Tibial nerve (tissue), 4 donors: ENCODE measurements around the gene GCK. TPM values are rescaled to one million over a fixed set of nuclear protein-coding genes. Genes with fewer than 3 reads are reported as not detected.

Source experiments
- DNase-seq, 2 donors: peaks; one replicate each; pipeline ENCODE4 v3.0.0-alpha.2; 2019; ENCODE audit warnings: low spot score in 2 of 2
- H3K27ac ChIP-seq, 4 donors: fragments of 200-600 bp; sonication (generic) in 3 of 4; one replicate each; pipeline ENCODE4 v1.5.1; 2017 to 2019; ENCODE audit warnings: mild to moderate bottlenecking in 1 of 4
- H3K27me3 ChIP-seq, 2 donors: fragments of 200-600 bp; sonication (generic) in 1 of 2; one replicate each; pipeline versions ENCODE4 v1.5.1 to v1.6.0; 2017 to 2019
- H3K36me3 ChIP-seq, 3 donors: fragments of 200-600 bp; sonication (generic); one replicate each; pipeline ENCODE4 v1.5.1; 2018 to 2019
- H3K4me1 ChIP-seq, 4 donors: fragments of 200-600 bp; sonication (generic) in 3 of 4; one replicate each; pipeline ENCODE4 v1.5.1; 2017 to 2019
- H3K4me3 ChIP-seq, 4 donors: fragments of 200-600 bp; sonication (generic) in 3 of 4; one replicate each; pipeline ENCODE4 v1.5.1; 2017 to 2019; ENCODE audit warnings: mild to moderate bottlenecking in 1 of 4, moderate library complexity in 1 of 4
- H3K9me3 ChIP-seq, 4 donors: fragments of 200-600 bp; sonication (generic) in 3 of 4; one replicate each; pipeline ENCODE4 v1.5.1; 2017 to 2019
- EP300 ChIP-seq, 2 donors: sonication (generic); formaldehyde crosslinking; IDR thresholded peaks; one replicate each; pipeline ENCODE4 v1.6.1; 2017; ENCODE audit warnings: antibody characterized with exemption in 2 of 2, mild to moderate bottlenecking in 1 of 2
- POLR2A ChIP-seq, 2 donors: fragments of 450-650 bp; IDR thresholded peaks; one replicate each; pipeline ENCODE4 v1.6.1; 2017; ENCODE audit warnings: antibody characterized with exemption in 2 of 2, mild to moderate bottlenecking in 2 of 2, moderate library complexity in 2 of 2
- WGBS, 2 donors: methylation state at CpG; one replicate each; pipeline ENCODE4 v1.1.5; 2018; 5-methylcytosine and 5-hydroxymethylcytosine counted together
- total RNA-seq, 4 donors: library from RNA; depleted of rRNA; stranded (reverse); fragments of >200 nt; gene quantifications; one replicate each; pipeline ENCODE4 v1.1.0, GENCODE V29; 2016
- TF ChIP-seq, protein P1 (sequence below), 5 experiments: fragments of 200-600 bp in 3 of 5; fragments of 450-650 bp in 2 of 5; sonication (generic) in 3 of 5; IDR thresholded peaks; one replicate each; pipeline ENCODE4 v1.5.1; 2016 to 2019; ENCODE audit warnings: antibody characterized with exemption in 5 of 5, mild to moderate bottlenecking in 3 of 5, moderate library complexity in 2 of 5

GCK gene
- total RNA-seq, 4 donors from 2014 or later = 2.3 to 3.0 (median 2.4) TPM; not detected in 1

DNA sequence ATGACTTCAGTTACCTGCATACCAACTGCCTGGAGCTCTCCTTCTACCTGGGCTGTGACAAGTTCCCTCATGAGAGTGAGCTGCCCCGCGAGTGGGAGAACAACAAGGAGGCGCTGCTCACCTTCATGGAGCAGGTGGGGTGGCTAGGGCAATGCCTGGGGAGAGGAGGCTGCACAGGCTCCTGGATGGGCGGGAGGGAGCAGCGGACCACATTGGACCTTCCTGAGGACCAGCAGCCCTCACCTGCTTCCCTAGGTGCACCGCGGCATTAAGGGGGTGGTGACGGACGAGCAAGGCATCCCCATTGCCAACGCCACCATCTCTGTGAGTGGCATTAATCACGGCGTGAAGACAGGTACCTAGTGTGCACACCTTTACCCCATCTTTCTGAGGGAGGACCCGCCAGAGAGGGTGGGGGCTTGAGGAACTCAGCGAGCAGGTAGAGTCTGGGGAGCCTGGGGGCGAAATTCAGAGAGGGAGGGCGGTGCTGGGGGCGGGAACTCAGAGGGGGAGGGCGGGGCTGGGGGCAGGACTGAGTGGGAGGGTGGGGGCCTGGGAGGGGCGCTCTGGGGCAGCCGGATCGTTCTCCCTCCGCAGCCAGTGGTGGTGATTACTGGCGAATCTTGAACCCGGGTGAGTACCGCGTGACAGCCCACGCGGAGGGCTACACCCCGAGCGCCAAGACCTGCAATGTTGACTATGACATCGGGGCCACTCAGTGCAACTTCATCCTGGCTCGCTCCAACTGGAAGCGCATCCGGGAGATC is 76.1 kb downstream of the GCK start:
- 76 to 86% methylated on average over 29 to 34 of the region's 34 CpGs for WGBS, 2 donors
- DNase-seq = no peak
- TF ChIP-seq, protein P1, sequence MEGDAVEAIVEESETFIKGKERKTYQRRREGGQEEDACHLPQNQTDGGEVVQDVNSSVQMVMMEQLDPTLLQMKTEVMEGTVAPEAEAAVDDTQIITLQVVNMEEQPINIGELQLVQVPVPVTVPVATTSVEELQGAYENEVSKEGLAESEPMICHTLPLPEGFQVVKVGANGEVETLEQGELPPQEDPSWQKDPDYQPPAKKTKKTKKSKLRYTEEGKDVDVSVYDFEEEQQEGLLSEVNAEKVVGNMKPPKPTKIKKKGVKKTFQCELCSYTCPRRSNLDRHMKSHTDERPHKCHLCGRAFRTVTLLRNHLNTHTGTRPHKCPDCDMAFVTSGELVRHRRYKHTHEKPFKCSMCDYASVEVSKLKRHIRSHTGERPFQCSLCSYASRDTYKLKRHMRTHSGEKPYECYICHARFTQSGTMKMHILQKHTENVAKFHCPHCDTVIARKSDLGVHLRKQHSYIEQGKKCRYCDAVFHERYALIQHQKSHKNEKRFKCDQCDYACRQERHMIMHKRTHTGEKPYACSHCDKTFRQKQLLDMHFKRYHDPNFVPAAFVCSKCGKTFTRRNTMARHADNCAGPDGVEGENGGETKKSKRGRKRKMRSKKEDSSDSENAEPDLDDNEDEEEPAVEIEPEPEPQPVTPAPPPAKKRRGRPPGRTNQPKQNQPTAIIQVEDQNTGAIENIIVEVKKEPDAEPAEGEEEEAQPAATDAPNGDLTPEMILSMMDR (IDR thresholded peaks at IDR 0.05) = no peak
- TF ChIP-seq EP300 (IDR thresholded peaks at IDR 0.05) (no peak), POLR2A (IDR thresholded peaks at IDR 0.05) (no peak)
- Histone ChIP-seq H3K4me1 (peaks cover 0 to 2% (median 0%) of the 10 kb centered on the region in 4 donors), H3K27ac (no peak overlapping the region), H3K27me3 (no peaks in the 10 kb centered on the region), H3K36me3 (peaks cover 0 to 100% (median 0%) of the 10 kb centered on the region in 3 donors), H3K4me3 (no peak overlapping the region), H3K9me3 (no peaks in the 10 kb centered on the region)

DNA sequence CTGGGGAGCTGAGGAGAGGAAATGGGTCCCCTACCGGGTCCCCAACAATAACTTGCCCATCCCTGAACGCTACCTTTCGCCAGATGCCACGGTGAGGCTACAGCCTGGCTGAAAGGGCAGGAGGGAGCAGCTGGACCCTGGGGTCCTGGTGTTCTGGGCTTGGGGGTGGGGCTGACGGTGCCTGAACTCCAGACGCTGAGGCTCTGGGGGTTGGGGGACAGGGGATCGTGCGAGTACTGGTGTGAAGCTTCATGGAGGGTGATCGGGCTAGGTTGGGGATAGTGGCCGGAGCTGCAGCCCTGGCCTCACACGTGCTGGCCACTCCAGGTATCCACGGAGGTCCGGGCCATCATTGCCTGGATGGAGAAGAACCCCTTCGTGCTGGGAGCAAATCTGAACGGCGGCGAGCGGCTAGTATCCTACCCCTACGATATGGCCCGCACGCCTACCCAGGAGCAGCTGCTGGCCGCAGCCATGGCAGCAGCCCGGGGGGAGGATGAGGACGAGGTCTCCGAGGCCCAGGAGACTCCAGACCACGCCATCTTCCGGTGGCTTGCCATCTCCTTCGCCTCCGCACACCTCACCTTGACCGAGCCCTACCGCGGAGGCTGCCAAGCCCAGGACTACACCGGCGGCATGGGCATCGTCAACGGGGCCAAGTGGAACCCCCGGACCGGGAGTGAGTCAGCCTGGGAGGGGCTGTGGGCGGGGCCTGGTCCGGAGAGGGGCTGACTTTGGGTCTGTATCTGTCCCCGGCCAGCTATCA is 76.8 kb downstream of the GCK start:
- no peak overlapping the region for H3K4me3 ChIP-seq
- no peaks in the 10 kb centered on the region for H3K9me3 ChIP-seq
- H3K27me3 ChIP-seq = no peaks in the 10 kb centered on the region
- no peak for DNase-seq
- TF ChIP-seq, protein P1 (IDR thresholded peaks at IDR 0.05) = no peak
- TF ChIP-seq EP300 (IDR thresholded peaks at IDR 0.05) = no peak
- TF ChIP-seq POLR2A (IDR thresholded peaks at IDR 0.05) = no peak
- H3K27ac ChIP-seq = no peak overlapping the region
- peaks cover 0 to 100% (median 0%) of the 10 kb centered on the region in 3 donors for H3K36me3 ChIP-seq
- peaks cover 0 to 5% (median 0%) of the 10 kb centered on the region in 4 donors for H3K4me1 ChIP-seq
- 61 to 69% methylated on average over 19 to 40 of the region's 41 CpGs for WGBS, 2 donors

DNA sequence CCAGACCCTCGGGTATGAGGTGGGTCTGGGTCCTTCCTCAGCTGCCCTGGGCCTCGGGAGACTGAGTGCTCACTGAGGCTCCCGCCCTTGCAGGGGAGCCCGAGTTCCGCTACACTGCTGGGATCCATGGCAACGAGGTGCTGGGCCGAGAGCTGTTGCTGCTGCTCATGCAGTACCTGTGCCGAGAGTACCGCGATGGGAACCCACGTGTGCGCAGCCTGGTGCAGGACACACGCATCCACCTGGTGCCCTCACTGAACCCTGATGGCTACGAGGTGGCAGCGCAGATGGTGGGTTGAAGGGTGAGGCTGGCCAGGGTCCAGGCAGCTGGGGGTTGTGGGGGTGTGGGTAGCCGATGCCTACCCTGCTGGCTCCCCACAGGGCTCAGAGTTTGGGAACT is 77.5 kb downstream of the GCK start:
- Histone ChIP-seq H3K9me3 (no peaks in the 10 kb centered on the region), H3K27ac (no peak overlapping the region), H3K4me3 (no peak overlapping the region), H3K36me3 (peaks cover 0 to 100% (median 0%) of the 10 kb centered on the region in 3 donors), H3K27me3 (no peaks in the 10 kb centered on the region), H3K4me1 (peaks cover 0 to 12% (median 2%) of the 10 kb centered on the region in 4 donors)
- 80 to 90% methylated on average over 4 to 9 of the region's 16 CpGs for whole genome bisulfite sequencing, 2 donors
- DNase-seq = no peak
- TF ChIP-seq, protein P1 (IDR thresholded peaks at IDR 0.05) = no peak
- TF ChIP-seq POLR2A (IDR thresholded peaks at IDR 0.05) (no peak), EP300 (IDR thresholded peaks at IDR 0.05) (no peak)

DNA sequence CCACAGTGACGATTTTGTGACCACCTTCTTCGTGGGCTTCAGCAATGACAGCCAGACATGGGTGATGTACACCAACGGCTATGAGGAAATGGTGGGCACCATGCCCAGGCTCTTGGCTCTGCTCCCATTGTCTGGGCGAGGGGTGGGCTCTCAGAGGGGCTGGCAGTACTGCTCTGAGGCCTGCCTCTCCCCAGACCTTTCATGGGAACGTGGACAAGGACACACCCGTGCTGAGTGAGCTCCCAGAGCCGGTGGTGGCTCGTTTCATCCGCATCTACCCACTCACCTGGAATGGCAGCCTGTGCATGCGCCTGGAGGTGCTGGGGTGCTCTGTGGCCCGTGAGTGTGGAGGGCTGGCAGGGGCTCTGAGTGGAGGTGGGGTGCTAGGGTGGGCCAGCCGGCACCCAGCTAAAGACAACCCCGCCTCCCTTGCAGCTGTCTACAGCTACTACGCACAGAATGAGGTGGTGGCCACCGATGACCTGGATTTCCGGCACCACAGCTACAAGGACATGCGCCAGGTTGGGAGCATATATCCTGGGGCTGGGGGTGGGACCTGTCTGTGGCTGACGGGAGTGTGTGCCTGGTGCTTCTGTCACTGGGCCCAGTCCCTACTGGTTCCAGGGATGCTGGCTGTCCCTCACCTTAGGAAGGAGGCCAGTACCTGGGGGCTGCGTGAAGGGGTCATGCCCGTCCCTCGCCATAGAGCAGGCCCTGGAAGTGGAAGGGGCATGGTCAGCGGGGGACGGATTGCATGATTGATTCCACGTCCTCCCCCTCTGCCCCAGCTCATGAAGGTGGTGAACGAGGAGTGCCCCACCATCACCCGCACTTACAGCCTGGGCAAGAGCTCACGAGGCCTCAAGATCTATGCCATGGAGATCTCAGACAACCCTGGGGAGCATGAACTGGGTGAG is 78.3 kb downstream of the GCK start:
- peaks cover 0 to 20% (median 5%) of the 10 kb centered on the region in 4 donors for H3K4me1 ChIP-seq
- H3K9me3 ChIP-seq = no peaks in the 10 kb centered on the region
- H3K4me3 ChIP-seq = no peak overlapping the region
- H3K36me3 ChIP-seq = peaks cover 0 to 96% (median 0%) of the 10 kb centered on the region in 3 donors
- H3K27me3 ChIP-seq = no peaks in the 10 kb centered on the region
- no peak overlapping the region for H3K27ac ChIP-seq
- DNase-seq = no peak
- WGBS, 2 donors = 75 to 88% methylated on average over 6 to 24 of the region's 27 CpGs
- TF ChIP-seq POLR2A (IDR thresholded peaks at IDR 0.05) = no peak
- TF ChIP-seq, protein P1 (IDR thresholded peaks at IDR 0.05) = no peak
- no peak for TF ChIP-seq EP300 (IDR thresholded peaks at IDR 0.05)
